ENCODE measurements around the gene DGKB.

DNA sequence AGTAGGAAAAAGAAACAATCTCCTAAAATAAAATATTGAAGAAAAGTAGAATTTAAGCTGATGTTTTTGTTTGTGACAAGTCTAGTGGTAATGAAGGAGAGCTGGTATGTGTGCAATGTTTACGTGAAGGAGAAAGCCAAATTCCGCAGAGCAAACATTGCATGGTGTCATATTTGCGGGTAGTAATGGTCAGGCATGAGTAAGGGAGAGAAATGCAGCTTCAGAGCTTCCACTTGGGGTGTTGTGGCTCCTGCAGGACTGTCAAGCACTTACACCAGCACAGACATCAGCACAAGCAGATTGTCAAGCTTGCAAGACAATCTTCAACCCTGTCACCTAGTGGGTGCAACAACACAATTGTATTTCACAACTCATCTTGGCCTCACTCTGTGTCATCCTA lies 776.6 kb downstream of the DGKB start:
- TF ChIP-seq EZH2 (IDR thresholded peaks at IDR 0.05; ENCODE audit: low read length, missing control alignments), result no peak
- TF ChIP-seq, protein P1, sequence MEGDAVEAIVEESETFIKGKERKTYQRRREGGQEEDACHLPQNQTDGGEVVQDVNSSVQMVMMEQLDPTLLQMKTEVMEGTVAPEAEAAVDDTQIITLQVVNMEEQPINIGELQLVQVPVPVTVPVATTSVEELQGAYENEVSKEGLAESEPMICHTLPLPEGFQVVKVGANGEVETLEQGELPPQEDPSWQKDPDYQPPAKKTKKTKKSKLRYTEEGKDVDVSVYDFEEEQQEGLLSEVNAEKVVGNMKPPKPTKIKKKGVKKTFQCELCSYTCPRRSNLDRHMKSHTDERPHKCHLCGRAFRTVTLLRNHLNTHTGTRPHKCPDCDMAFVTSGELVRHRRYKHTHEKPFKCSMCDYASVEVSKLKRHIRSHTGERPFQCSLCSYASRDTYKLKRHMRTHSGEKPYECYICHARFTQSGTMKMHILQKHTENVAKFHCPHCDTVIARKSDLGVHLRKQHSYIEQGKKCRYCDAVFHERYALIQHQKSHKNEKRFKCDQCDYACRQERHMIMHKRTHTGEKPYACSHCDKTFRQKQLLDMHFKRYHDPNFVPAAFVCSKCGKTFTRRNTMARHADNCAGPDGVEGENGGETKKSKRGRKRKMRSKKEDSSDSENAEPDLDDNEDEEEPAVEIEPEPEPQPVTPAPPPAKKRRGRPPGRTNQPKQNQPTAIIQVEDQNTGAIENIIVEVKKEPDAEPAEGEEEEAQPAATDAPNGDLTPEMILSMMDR (conservative IDR thresholded peaks at IDR 0.05 in 1 of 2, IDR thresholded peaks at IDR 0.05 in 1 of 2; ENCODE audit: low read depth in 1 of 2, low read length in 2 of 2), result no peak
